ENCODE results near the gene DBN1.

Gene DBN1

DNA sequence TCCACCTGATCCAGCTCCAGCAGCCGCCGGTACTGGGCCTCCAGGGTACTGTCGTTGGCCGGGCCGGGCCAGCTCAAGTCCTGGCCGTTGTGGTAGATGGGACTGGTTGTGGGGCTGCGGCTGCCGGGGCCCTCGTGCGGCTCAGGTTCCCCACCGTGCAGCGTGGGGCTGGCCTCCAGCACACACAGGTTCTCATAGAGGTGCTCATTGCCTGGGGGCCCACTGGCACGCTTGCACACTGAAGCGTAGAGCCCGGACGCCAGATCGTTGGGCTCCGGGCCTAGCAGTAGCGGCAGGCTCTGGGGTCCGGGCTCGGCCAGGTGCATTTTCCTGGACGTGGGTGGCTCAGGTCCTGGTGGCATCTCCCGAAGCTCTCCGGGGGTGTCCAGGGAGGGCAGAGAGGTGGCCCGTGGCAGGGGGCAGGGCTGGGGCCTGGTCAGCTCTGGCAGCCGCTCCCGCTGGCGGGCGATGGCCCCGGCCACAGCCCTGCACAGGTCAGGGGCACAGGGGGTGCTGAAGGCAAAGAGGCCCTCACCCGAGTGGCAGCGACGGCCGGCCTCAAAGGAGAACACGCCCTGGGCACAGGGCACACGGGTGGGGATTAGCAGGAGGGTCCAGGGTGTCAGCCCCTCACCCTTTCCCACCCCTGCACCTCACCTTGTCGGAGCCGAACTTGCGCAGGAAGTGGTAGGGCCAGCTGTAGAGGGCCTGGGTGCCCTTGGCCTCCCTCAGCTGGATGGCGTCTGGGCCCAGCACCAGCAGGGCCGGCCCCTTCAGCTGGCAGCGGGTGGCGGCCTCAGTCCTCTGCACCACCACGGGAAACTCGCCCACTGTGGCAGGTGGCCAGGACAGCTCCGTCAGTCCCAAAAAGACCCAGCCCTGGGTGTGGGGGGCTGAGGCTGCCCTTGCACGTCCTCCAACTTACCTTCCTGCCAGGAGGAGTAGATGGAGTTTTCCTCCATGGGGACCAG is 30.9 kb upstream of the DBN1 start:
- no peak for DNase-seq

DNA sequence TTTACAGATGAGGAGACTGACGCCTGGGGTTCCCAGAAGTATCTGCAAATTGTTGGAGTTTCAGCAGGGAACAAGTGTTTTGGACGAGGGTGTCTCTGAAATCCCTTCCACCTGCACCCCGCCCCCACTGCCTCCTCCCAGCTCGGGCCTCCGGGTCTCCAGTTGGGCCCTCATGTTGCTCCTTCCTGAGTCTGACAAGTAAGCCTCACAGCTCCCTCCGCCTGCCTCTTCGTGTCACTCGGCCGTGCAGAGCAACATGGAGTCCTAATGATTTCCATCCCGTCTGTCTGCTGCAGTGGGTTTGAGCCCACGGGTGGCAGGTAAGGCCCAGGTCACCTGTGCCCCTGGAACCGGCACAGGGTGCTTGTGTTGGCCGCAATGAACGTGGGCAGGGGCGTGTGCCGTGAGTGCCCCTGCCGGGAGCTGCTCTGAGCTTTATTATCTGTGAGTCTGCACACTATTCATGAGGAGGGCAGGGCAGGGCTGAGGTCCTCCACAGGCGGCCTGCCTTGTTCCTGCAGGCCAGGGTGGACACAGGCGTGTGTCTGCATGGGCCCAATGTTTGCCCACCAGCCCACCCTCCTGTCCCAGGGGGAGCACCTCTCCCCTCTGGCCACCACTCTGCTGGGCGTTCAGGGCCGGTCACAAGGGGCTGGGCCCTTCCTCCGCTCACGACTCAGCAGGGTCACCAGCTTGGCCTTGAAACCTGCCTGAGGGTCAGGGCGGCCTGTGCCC is 30.1 kb upstream of the DBN1 start:
- no peak for DNase-seq

DNA sequence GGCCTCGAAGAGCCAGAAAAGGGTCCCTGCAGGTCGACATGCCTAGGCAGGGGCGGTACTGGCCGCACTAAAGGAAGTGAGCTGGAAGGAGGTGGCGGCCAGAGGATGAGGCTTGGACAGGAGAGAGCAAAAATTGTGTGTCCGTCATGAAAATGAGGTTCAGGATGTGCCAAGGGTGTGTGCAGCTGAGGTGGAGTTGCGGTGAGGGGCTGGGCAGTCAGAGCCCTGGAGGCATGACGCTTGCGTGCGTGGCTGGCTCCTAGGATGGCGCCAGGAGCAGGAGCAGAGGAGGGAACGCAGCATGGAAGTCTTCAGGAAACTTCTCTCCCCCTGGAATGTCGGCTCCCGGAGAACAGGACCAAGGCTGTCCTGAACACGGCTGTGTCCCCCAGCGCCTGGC is 29.5 kb upstream of the DBN1 start:
- no peak for DNase-seq

DNA sequence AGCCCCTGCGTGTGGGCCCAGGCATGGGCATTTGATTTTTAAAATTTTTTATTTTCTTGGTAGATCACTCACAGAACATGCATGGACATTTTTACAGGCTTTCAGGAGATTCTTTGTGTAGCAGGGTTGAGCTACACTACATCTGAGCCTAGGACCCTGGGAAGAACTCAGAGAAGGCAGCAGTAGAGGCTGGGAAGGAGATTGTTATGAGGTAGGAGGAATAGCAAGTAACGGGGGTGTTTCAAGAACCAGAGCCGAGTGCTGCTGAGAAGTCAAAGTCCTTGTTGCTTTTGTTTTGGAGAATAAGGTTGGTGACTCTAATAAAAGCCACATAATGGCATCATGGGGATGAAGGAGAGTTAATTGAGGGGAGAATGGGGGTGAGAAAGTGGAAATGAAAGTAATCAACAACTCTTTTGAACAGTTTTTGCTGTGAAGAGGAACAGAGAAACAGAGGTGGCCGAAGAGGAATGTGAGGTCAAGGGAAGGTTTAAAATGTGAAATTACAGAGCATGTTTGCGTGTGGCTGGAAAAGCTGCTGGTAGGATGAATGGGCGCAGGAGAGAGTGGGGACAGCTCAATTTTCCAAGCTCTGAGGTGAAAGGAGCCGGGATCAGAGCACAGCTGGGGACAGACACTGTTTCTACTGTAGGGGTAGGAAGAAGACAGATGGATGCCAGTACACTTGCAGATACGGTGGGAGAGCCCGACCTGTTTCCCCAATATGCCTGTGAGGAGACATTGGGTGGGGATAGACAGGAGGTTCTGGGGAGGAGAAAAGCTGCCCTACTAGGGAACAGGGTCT is 28.6 kb upstream of the DBN1 start:
- DNase-seq = no peak

DNA sequence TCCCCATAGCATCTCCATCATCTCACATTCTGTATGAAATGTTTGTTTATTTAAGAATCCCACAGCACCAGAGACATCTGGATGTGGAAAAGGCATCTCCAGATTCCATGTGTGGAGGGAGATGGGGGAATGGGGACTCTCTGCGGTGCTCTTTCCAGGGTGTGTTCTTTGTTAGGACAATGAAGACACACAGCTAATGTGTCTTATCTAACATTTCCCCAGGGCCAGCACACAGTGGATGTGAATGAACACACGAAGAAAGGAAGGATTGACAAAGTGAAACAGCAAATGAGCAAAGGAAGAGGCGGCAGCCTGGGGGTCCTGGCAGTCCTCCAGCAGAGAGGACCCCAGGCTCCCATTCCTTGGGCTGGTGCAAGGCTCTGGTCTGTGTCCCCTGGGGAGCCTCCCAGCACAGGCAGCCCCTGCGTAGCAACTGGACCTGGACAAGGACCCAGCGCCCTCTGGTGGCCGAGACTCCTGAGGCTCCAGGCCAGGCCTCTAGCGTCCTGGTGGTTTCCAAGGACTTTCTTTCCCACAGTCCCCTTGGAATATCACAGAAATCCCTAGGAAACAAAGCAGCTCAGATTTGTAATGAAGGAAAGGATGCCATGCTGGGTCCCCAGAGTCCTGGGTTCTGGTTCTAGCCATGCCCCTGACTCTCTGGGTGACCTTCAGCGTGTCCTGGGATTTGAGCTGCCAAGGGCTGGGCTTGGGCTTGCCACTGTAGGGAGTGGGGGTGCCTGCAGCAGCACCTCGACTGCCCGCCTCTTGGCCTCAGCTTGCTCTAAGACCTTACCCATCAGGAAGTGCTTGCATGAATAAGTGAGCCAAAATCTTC is 27.5 kb upstream of the DBN1 start:
- peak; percentile 45 for DNase-seq

DNA sequence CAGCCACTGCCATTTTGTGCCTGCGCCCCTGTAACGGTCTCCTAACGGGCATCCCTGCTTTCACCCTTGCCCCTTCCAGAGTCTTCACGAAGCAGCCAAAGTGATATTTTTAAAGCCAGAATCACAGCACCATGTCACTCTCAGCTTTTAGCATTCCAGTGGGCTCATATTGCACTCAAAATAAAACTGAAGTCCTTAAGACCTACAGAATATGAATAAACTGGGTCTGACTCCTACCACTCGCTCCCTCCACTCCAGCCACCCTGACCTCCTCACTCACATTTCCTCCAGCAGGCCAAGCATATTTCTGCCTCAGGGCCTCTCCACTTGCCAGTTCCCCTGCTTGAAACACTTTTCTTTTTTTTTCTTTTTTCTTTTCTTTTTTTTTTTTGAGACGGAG is 26.4 kb upstream of the DBN1 start:
- no peak for DNase-seq

DNA sequence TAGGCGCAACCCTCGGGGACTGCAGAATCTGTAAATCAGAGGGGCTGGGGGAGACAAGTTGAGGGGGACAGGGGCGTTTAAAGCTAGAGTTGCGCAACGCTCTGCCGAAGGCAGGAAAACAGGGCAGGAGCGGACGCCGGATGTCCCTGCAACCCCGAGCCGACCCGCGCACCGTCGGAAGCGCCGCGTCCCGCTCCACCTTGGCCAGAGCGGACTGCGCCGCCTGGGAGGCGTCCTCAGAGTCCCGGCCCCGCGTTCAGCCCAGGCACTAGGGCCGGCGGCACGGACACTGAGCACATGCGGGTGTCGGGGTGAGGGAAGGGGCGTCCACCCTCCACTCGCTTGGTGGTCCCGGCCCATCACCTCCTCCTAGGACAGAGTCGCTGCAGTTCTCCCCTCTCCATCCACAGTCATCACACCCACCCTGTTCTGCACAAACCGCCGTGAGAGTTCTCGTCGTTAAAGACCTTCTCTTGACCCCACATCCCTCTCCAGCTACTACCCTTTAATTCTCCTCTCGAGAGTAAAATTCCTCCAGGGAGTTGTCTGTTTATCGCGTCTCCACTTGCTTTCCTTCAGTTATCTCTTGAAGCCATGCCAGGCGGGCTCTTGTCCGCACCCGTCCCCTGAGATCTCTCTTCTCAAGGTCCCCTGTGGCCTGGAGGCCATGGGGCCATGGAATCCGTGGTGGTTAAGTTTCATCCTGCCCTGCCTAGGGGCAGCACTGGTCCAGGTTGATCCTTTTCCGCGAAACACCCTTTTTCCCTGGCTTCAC is 24.8 kb upstream of the DBN1 start:
- DNase-seq = no peak

DNA sequence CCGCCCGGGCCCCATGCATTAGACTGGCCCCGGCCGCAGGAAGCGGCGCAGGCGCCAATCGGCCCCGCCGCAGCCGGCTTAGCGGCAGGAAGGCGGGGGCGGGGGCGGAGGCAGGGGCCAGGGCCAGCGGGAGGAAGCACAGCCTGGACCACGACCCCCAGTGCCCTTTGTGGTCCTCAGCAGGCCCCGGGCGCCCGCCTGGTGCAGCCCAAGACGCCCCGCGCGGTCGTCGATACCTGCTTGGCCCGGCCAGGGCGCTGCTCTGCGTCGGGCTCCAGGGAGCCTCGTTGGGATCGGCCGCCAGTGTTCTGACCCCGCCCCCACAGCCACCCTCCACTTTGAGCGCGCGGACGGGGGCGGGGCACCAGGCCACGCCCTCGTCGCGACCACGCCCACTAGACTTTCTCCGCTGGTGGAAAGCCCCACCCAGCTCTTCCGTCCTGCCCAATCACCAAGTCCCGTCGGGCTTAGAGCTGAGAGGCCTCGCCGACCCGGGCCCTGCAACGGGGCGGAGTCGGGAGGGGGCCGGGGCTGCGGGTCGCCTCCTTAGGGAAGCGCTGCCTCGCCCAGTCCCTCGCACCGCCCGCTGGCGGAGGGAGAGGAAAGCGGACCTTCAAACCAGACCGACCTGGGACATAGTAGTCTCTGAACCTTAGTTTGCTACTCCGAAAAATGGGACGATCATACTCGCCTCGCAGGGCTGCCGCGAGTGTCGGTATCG is 24.0 kb upstream of the DBN1 start, which contains the start of gene PDLIM7:
PDLIM7 (minus strand) TSS at position 313 of the 721 bp plus-strand sequence. CDS start 1,092 bp downstream, outside the sequence.
- peak; percentile 85 for DNase-seq

DNA sequence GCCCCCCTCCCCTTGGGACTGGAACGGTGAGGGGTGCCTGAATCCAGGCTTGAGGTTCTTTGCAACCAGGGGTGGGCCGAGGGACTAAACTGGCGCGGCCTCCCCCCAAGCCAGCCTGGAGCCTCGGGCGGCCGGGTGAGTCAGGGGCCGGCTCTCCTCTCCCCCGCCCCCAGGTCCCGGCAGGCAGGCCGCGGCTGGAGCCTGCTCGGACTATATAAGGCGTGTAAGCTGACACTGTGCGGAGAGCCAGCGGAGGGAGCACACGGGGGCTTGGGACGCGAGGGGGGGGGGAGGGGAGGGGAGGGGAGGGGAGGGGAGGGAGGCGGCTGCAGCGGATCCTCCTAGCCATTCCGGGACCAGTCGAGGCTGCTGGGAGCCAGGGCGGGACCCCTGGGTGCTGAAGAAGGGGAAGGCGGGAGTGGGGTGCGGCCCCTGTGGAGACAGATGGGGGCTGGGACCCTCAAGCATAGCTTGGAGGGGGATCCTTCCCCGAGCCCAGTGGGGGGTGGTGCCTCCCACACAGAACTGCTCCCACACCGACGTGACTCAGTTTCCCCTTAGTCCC is 23.4 kb upstream of the DBN1 start:
- peak; percentile 21 for DNase-seq

DNA sequence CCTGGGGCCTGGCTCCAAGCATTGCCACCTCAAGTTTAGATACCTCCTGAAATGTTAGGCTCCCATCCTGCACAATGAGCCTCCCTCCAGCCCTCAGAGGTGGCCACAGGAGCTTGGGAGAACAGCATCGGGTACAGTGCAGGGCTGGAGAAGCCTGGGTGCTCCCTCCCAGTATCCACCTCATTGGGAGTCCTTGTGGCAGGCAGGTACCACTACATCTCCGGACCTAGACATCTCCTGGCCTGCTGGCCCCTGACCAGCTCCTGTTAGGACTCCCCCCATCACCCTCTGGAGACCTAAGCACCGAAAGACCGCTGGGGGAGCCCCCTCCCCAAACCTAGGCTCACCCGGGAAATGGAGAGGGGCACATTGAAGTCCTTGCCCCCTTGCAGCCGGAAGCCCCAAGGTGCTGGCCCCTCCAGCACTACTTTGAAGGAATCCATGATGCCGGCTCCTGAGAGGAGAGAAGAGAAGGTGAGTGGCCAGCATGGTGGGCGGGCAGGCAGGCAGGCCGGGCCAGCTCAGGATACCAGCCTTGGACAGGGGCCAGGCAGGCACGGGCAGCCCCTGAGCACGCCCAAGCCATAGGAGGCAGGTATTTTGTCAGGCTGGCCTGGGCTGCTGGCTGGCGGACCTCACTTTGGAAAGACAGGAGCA is 22.8 kb upstream of the DBN1 start:
- DNase-seq = no peak

DNA sequence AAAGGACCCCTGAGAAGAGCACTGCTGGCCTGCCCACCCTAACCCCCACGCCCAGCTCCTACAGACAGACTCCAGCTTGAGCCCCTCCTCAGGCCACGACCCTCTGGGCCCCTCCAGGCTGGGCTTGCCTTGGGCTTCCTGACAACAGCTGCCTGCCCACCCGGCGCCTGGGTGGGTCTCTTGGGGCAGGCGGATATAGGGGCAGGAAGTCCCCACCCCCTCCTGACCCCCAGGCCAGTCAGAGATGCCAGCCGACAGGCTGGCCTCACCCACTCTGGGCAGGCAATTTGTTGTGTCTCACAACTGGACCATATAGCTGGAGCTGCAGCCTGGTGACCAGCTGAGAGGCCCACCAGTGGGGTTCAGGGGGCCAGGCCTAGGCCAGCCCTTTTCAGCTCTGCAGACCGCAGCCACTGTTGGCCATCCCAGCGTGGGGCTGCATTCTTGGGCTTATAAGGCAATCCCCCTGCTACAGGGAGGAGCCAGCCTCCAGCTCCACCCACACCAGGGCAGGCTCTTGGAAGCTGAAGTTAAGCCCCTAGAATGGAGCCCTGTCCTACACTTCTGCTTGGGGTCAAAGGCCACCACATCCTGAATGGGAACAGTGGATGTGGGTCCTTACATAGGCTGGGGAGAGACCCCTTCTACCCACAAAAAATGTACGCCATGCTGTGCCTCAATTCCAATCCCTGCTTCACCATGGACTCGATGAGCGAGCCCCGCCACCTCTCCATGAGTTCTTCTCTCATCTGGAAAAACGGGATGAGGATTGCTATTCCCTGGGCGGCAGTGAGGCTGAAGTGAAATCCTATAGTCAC is 22.0 kb upstream of the DBN1 start:
- DNase-seq = no peak

DNA sequence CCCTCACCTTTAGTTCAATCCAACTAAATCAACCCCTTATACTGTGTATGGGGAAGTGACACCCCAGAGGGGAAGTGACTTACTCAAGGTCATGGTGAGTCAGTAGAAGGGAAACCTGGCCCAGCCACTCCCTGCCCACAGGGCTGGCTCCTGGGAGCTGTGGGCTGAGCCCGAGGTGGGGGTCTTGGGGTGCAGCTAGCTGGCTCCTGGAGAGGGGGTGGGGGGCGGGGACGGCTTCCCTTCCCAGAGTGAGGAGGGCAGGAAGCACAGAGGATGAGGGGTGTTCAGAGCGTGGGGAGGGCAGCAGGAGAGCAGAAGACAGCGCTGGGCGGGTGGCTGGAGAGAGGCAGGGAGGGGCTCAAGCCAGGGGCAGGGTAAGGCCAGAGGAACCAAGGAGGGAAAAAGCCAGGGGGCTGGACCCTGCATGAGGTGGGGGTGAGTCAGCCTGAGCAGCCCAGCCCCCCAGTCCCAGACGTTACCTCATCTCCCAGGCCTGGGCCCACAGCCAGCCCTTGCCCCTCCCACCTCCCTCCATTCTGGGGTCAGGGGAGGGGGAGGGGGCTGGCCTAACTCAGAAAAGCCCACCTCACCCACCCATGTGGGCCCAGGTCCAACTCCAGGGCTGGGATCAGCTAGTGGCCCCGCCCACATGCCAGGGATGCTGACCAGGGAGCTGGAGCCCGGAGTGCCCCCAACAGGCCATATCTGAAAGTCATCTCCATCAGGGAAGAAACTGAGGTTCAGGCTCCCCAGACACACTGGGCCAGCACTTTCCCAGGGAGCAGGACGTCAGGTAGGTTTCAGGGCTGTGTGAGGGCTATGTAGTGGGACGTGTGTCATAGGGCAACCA is 21.1 kb upstream of the DBN1 start:
- DNase-seq = no peak

DNA sequence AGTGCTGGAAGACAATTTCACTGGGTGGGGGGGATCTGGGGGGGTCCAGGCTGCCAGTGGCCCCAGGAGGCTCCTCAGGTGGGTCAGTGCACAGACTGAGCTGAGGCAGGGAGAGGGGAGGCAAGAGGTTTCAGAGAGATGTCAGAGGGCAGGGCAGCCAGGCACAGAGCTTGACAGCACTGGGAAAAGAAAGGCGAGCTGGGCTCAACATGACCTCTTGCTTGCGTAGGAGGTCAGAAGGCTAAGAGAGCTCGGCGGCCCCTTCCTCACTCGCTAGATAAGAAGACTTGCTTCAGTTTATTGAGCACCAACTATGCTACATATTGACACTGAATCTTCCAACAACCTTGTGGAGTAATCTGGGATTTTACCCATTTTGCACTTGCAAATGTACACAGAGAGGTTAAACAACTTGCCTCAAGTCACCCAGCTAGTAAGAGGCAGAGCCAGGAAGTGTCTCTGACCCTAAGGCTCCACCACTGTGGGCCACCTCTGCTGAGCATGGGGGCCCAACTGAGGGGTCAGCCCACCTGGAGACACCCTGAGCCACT is 20.4 kb upstream of the DBN1 start:
- DNase-seq = no peak

DNA sequence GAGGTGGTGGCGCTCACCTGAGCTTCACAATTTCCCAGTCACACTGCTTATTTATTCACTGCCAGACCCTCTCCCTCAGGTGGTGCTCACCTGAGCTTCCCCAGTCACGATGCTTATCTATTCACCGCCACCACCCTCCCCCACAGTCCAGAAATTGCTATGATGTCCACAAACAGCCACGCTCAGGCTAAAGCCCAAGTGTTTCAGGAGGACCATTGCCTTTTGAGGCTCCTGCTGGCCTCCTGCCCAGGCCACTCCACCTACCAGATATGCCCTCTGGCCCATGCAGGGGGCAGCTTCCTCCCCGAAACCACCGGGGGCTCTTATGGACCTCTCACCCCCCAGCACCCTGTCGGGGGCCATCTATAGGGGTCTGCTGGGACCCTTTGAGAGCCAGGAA is 19.4 kb upstream of the DBN1 start:
- no peak for DNase-seq

DNA sequence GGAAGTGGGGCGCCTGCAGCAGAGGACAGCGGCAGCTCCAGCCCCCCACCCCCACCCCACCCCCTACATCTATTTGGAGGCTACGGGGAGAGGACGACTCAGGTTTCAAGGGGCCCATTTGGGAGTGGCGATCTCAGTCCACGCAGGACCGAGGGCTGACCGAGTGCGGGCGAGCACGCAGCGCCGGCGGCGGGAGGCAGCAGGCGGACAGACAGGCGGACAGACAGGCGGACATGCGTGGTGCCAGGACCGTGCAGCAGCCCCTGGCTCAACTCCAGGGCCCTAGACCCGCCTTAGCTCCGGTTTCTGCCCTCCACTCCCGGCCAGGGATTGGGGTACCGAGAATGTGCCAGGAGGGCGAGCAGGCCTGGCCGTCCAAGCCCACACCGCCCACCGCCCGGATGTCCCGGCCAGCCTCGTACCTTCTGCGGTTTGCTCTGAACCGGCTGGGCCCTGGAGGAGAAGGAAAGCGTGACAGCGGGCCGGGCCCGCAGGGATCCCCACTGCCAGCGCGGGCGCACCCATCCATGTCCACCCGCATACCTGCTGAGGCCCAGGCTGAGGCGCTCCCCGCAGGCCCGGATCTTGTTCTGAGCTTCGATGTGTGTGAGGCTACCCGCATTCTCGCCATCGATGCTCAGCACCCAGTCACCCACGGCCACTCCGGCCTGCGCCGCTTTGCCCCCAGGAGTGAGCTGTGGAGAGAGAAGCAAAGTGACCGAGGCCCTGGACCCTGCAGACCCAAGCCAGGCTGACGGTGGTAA is 18.7 kb upstream of the DBN1 start:
- no peak for DNase-seq

DNA sequence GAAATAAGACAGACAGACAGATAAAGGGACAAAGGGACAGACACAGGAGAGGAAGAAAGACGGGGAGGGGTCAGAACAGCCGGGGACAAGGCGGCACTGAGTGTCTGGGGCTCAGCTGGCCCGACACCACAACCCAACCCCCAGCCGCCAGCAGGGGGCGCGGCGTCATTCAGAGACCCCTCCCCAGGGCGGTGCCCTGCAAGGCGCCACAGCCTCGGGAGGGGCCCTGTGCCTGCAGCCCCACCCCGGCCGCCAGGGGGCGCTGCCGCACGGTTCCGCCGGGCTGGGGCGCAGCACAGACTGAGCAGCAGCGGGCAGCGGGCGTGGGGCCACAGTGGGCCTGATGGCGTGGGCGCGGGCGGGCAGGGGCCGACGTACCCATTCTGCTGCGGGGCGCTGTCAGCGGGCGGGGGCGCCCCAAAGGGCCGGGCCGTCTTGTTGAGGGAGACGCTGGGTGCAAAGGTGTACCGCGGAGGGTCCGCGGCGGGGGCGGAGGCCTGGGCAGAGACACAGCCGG is 18.1 kb upstream of the DBN1 start:
- no peak for DNase-seq

DNA sequence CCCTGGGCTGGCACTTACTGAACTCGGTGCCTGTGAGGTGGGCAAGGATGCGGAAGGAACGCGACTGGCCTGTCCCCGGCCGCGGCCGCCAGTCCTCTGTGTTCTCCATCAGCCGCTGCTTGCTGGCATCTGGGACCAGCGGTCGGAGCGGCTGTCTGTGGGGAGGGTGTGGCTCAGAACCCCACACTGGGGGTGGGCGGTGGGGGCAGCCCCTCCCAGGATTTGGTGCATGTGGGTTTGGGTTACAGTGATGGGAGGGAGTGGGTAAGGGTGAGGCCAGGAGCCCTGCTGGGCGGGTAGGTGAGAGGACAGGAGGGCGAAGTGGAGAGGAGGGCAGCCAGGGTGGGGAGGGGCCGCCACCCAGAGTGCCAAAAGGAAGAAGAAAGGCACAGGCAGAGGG is 17.6 kb upstream of the DBN1 start:
- no peak for DNase-seq

Data from NCI-H2107 (cell line).